Brain microvascular endothelial cell (primary cell): ENCODE data around the gene GPR108.
A peak's percentile ranks its signal among the peaks of the same experiment; 100 is the strongest.

ENCODE experiments used
- DNase-seq: peaks from one replicate; pipeline ENCODE4 v3.0.0-alpha.2; 2020
- H3K27ac ChIP-seq: fragments of 250-450 bp; sonication (Bioruptor Pico); 2 replicates; pipeline ENCODE4 v1.5.1; 2020; ENCODE audit warnings: mild to moderate bottlenecking, moderate library complexity
- H3K27me3 ChIP-seq: fragments of 250-450 bp; sonication (Bioruptor Pico); replicated peaks from 2 replicates; pipeline ENCODE4 v1.5.1; 2020; ENCODE audit warnings: mild to moderate bottlenecking
- H3K36me3 ChIP-seq: fragments of 250-450 bp; sonication (Bioruptor Pico); replicated peaks from 2 replicates; pipeline ENCODE4 v1.5.1; 2020; ENCODE audit warnings: mild to moderate bottlenecking
- H3K4me3 ChIP-seq: 2 replicates; pipeline ENCODE4 v1.5.1; 2011; ENCODE audit warnings: low read depth, mild to moderate bottlenecking, control low read depth, low read length, moderate library complexity
- CTCF ChIP-seq: IDR thresholded peaks from 2 replicates; pipeline ENCODE4 v1.5.1; 2011; ENCODE audit warnings: low read depth, mild to moderate bottlenecking, moderate library complexity, low read length, control low read depth, inconsistent platforms; ENCODE audit errors: missing control alignments
- in situ Hi-C: cut with HindIII; loops from 2 replicates; pipeline ENCODE4 v1.10.0; 2017; ENCODE audit warnings: low sequenced_read_pairs, low pct_ligation_motif_present

Gene GPR108

GRCh38 chr19:6736169-6736916 is 1.0 kb downstream of the GPR108 start:
- TF ChIP-seq CTCF, result peak; percentile 88
- in situ Hi-C loops, result no loop called here
- peak; percentile 84 for DNase-seq

GRCh38 chr19:6735181-6735911 is 2.0 kb downstream of the GPR108 start:
- in situ Hi-C loops, result no loop called here
- H3K36me3 ChIP-seq, result peaks cover 9% of the 10 kb centered on the region
- TF ChIP-seq CTCF, result no peak
- no peak overlapping the region for H3K4me3 ChIP-seq
- H3K27ac ChIP-seq, result no peak overlapping the region
- no peaks in the 10 kb centered on the region for H3K27me3 ChIP-seq
- no peak for DNase-seq

More at GRCh38 chr19:6736169-6736916, 1.0 kb downstream of the GPR108 start:
- no peaks in the 10 kb centered on the region for H3K27me3 ChIP-seq
- peak overlapping the region; percentile 98 for H3K27ac ChIP-seq
- peak overlapping the region; percentile 85 for H3K4me3 ChIP-seq
- H3K36me3 ChIP-seq, result peaks cover 9% of the 10 kb centered on the region

- H3K27ac ChIP-seq, result no peak overlapping the region
- in situ Hi-C loops, result no loop called here
- DNase-seq, result no peak
- H3K36me3 ChIP-seq, result peaks cover 9% of the 10 kb centered on the region
- H3K27me3 ChIP-seq, result no peaks in the 10 kb centered on the region
- H3K4me3 ChIP-seq, result no peak overlapping the region
- no peak for TF ChIP-seq CTCF
Measured at GRCh38 chr19:6734096-6734696, 3.2 kb downstream of the GPR108 start.

- Histone ChIP-seq H3K36me3 (peaks cover 9% of the 10 kb centered on the region), H3K27ac (no peak overlapping the region), H3K27me3 (no peaks in the 10 kb centered on the region), H3K4me3 (no peak overlapping the region)
- TF ChIP-seq CTCF, result peak; percentile 29
- DNase-seq, result no peak
- in situ Hi-C loops, result no loop called here
Measured at GRCh38 chr19:6733338-6734095, 3.9 kb downstream of the GPR108 start.

- no peak for DNase-seq
- TF ChIP-seq CTCF, result no peak
- Histone ChIP-seq H3K27ac (no peak overlapping the region), H3K27me3 (no peaks in the 10 kb centered on the region), H3K4me3 (no peak overlapping the region), H3K36me3 (peaks cover 9% of the 10 kb centered on the region)
- in situ Hi-C loops, result no loop called here
Measured at GRCh38 chr19:6732803-6733337, 4.5 kb downstream of the GPR108 start.
